OCI-LY7 (cell line): ENCODE measurements around the gene SS18. TPM values are rescaled to one million over a fixed set of nuclear protein-coding genes. Genes with fewer than 3 reads are reported as not detected.

Experiments
- BruUV-seq: library from RNA; stranded (reverse); fragments of 400-500 nt; replicated peaks from 2 replicates; lab custom pipeline; 2021; lab: Mats Ljungman, UMichigan
- CTCF ChIA-PET: fragments of 300-600 bp; sonication (Branson Sonifier 250); formaldehyde crosslinking; loops from one replicate; lab custom pipeline; 2022; ENCODE audit warnings: antibody characterized with exemption; ENCODE audit not compliant: unreplicated experiment; lab: Charles Lee
- POLR2A ChIA-PET: fragments of 300-600 bp; sonication (Branson Sonifier 250); formaldehyde crosslinking; loops from one replicate; lab custom pipeline; 2022; ENCODE audit warnings: antibody characterized with exemption; lab: Charles Lee
- DNase-seq: peaks from one replicate; pipeline ENCODE4 v3.0.0-alpha.2; 2015; ENCODE audit warnings: low spot score
- H2AFZ ChIP-seq: fragments of 200-600 bp; sonication (generic), shearing (Covaris generic); 2 replicates; pipeline ENCODE4 v1.6.1; 2014; ENCODE audit warnings: mild to moderate bottlenecking, antibody characterized with exemption, low read length, moderate library complexity
- H3K27ac ChIP-seq: fragments of 200-600 bp; sonication (generic); 2 replicates; pipeline ENCODE4 v1.5.1; 2014; ENCODE audit warnings: mixed run types, low read depth, mild to moderate bottlenecking, moderate library complexity, low read length, inconsistent platforms; ENCODE audit not compliant: poor library complexity, severe bottlenecking
- H3K36me3 ChIP-seq: fragments of 200-600 bp; sonication (generic); 2 replicates; pipeline ENCODE4 v1.6.1; 2014; ENCODE audit warnings: mild to moderate bottlenecking, antibody characterized with exemption, low read length, moderate library complexity, mixed read lengths; ENCODE audit not compliant: insufficient read depth
- H3K4me1 ChIP-seq: fragments of 200-600 bp; sonication (generic); 2 replicates; pipeline ENCODE4 v1.5.1; 2014; ENCODE audit warnings: mild to moderate bottlenecking, low read length; ENCODE audit not compliant: insufficient read depth, poor library complexity, severe bottlenecking
- H3K4me2 ChIP-seq: fragments of 200-600 bp; sonication (generic); 2 replicates; pipeline ENCODE4 v1.6.1; 2014; ENCODE audit warnings: mild to moderate bottlenecking, low read length
- H3K4me3 ChIP-seq: fragments of 200-600 bp; sonication (generic); 2 replicates; pipeline ENCODE4 v1.5.1; 2014; ENCODE audit warnings: mild to moderate bottlenecking, low read depth, low read length; ENCODE audit not compliant: poor library complexity, severe bottlenecking
- H3K79me2 ChIP-seq: fragments of 200-600 bp; sonication (generic); 2 replicates; pipeline ENCODE4 v1.6.1; 2016; ENCODE audit warnings: low read depth, mild to moderate bottlenecking, low read length, moderate library complexity, mixed read lengths; ENCODE audit not compliant: insufficient read depth
- H3K9me2 ChIP-seq: fragments of 200-600 bp; sonication (generic); 2 replicates; pipeline ENCODE4 v1.6.1; 2016; ENCODE audit warnings: mild to moderate bottlenecking, low read length, mixed read lengths; ENCODE audit not compliant: insufficient read depth
- H3K9me3 ChIP-seq: fragments of 200-600 bp; sonication (generic); 2 replicates; pipeline ENCODE4 v1.6.1; 2014; ENCODE audit warnings: mild to moderate bottlenecking, mixed run types, low read length, mixed read lengths
- H4K20me1 ChIP-seq: fragments of 200-600 bp; sonication (generic); 2 replicates; pipeline ENCODE4 v1.6.1; 2014; ENCODE audit warnings: mild to moderate bottlenecking, antibody characterized with exemption, low read length, moderate library complexity, mixed read lengths; ENCODE audit not compliant: insufficient read depth
- EZH2phosphoT487 ChIP-seq: fragments of 200-600 bp; sonication (generic); IDR thresholded peaks from 2 replicates; pipeline ENCODE4 v1.6.1; 2018; ENCODE audit warnings: low read depth, borderline replicate concordance, mild to moderate bottlenecking, mixed run types, antibody characterized with exemption, low read length, moderate library complexity, mixed read lengths
- intact Hi-C: fragments of 100-400 bp; cut with micrococcal nuclease; formaldehyde crosslinking; loops from one replicate; pipeline ENCODE4 v1.10.0; 2022; ENCODE audit not compliant: unreplicated experiment
- total RNA-seq, 2 experiments: library from RNA; depleted of rRNA in 1 of 2; stranded (reverse); fragments of >200 nt in 1 of 2; shearing (Covaris generic) in 1 of 2; gene quantifications; 2 replicates each; pipeline ENCODE4 v1.2.3, GENCODE V29; 2014 to 2022
- TF ChIP-seq, protein P1 (sequence below): fragments of 200-600 bp; sonication (generic); conservative IDR thresholded peaks from 2 replicates; pipeline ENCODE4 v1.5.1; 2014; ENCODE audit warnings: mild to moderate bottlenecking, antibody characterized with exemption, low read length, moderate library complexity, mixed read lengths

The SS18 gene
- total RNA-seq, 2 experiments from 2014 or later = 155 to 192 TPM

DNA sequence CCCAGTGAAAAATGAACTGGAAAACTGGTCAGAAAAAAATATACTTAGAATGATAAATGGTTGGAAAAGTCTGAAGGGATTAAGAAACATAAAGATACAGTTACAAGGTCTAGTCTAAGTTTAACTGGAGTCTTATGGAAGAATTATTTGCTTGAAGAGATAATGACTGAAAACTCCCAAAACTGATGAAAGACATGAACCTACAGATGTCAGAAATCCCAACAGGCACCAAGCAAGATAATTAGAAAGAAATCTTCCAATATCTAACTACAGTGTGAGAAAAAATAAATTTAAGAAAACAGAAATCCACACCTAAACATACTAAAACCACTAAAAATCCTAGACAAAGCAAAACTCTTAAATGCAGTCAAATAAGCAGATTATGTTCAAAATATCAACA is 19.4 kb downstream of the SS18 start:
- H3K27ac ChIP-seq = no peak overlapping the region
- no peak overlapping the region for H3K4me2 ChIP-seq
- peaks cover 13% of the 10 kb centered on the region; the same call in 1 of the 2 replicates for H3K9me3 ChIP-seq
- no peak overlapping the region for H3K4me3 ChIP-seq
- peaks cover 71% of the 10 kb centered on the region for H3K79me2 ChIP-seq
- no peaks in the 10 kb centered on the region for H3K9me2 ChIP-seq
- peaks cover 97% of the 10 kb centered on the region for H3K36me3 ChIP-seq
- intact Hi-C loops = no loop called here
- TF ChIP-seq, protein P1, sequence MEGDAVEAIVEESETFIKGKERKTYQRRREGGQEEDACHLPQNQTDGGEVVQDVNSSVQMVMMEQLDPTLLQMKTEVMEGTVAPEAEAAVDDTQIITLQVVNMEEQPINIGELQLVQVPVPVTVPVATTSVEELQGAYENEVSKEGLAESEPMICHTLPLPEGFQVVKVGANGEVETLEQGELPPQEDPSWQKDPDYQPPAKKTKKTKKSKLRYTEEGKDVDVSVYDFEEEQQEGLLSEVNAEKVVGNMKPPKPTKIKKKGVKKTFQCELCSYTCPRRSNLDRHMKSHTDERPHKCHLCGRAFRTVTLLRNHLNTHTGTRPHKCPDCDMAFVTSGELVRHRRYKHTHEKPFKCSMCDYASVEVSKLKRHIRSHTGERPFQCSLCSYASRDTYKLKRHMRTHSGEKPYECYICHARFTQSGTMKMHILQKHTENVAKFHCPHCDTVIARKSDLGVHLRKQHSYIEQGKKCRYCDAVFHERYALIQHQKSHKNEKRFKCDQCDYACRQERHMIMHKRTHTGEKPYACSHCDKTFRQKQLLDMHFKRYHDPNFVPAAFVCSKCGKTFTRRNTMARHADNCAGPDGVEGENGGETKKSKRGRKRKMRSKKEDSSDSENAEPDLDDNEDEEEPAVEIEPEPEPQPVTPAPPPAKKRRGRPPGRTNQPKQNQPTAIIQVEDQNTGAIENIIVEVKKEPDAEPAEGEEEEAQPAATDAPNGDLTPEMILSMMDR = no peak
- TF ChIP-seq EZH2phosphoT487 = no peak
- H4K20me1 ChIP-seq = peaks cover 5% of the 10 kb centered on the region; the same call in 1 of the 2 replicates
- no peaks in the 10 kb centered on the region for H3K4me1 ChIP-seq
- no peak overlapping the region for H2AFZ ChIP-seq
- BruUV-seq = no TSS peak
- ChIA-PET CTCF (no interaction called here), POLR2A (no interaction called here)
- DNase-seq = no peak

DNA sequence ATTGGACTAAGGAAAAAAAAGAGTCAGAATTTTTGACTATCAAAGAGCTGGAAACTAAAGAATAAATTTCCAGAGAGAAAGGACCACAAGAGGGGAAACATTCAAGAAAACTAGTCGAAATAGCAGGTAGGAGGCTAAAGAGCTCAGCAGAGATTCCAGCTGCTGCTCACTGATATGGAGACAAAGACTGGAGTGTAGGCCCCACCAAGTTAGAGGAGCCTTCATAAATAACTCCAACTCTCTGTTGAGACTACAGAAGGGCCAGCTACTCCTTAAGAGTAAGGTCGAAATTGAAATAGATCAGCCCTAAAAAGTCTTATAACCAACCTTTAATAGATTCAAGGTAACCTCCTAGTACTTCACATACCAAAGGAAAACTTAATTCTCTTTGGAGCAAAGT is 31.1 kb downstream of the SS18 start:
- peaks cover 99% of the 10 kb centered on the region for H3K36me3 ChIP-seq
- CTCF ChIA-PET = no interaction called here
- intact Hi-C loops = no loop called here

DNA sequence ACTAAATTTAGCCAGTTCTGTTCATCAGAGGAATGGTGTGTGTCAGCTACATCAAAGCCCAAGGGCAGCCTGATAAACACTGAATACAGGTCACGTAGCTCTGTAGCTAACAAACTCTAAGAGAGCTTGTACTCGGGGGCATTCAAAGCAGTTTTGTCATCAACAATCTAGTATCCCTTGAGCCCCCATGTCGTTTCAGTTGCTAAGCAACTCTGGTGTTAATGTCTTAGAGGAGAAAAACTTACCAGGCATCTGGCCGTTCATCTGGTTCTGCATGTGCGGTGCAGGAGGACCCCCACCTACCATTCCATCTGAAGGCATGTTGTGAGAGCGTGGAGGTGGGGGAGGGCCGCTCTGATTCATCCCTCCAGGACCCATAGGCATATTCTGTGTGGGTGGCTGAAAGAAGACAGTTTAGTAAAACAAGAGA is 33.1 kb downstream of the SS18 start:
- H4K20me1 ChIP-seq = no peaks in the 10 kb centered on the region
- ChIA-PET CTCF (no interaction called here), POLR2A (interaction anchor here (1.0 kb wide), 1 partner anchor 12 kb away, joined by 3 read pairs; no protein-coding TSS in a partner anchor)
- no TSS peak for BruUV-seq
- TF ChIP-seq, protein P1 = no peak
- TF ChIP-seq EZH2phosphoT487 = no peak
- H2AFZ ChIP-seq = no peak overlapping the region
- no peak overlapping the region for H3K27ac ChIP-seq
- H3K36me3 ChIP-seq = peaks cover 99% of the 10 kb centered on the region
- no peak overlapping the region for H3K4me3 ChIP-seq
- no peaks in the 10 kb centered on the region; the same call in 1 of the 2 replicates for H3K9me3 ChIP-seq
- H3K4me1 ChIP-seq = peaks cover under 1% of the 10 kb centered on the region
- H3K4me2 ChIP-seq = no peak overlapping the region
- peaks cover 45% of the 10 kb centered on the region; the same call in 1 of the 2 replicates for H3K79me2 ChIP-seq
- DNase-seq = no peak
- intact Hi-C loops = no loop called here
- no peaks in the 10 kb centered on the region for H3K9me2 ChIP-seq

More for the DNA sequence above, 31.1 kb downstream of the SS18 start:
- no peak overlapping the region for H2AFZ ChIP-seq
- POLR2A ChIA-PET = interaction anchor here (0.8 to 1.5 kb wide), 4 partner anchors 9 to 16 kb away, joined by 3 to 5 read pairs (median 4); no protein-coding TSS in a partner anchor
- no peak overlapping the region for H3K27ac ChIP-seq
- no TSS peak for BruUV-seq
- H3K4me3 ChIP-seq = no peak overlapping the region
- H3K9me2 ChIP-seq = no peaks in the 10 kb centered on the region
- DNase-seq = no peak
- H3K4me2 ChIP-seq = no peak overlapping the region
- no peaks in the 10 kb centered on the region for H4K20me1 ChIP-seq
- TF ChIP-seq, protein P1 = no peak
- no peak for TF ChIP-seq EZH2phosphoT487
- peaks cover 54% of the 10 kb centered on the region; the same call in 1 of the 2 replicates for H3K79me2 ChIP-seq
- no peaks in the 10 kb centered on the region; the same call in 1 of the 2 replicates for H3K9me3 ChIP-seq
- peaks cover 4% of the 10 kb centered on the region for H3K4me1 ChIP-seq
